ENCODE results near the gene NSUN4. TPM values are rescaled to one million over a fixed set of nuclear protein-coding genes. Genes with fewer than 3 reads are reported as not detected.

Gene NSUN4
- total RNA-seq, 1 donor = 17.4 TPM

GRCh38 chr1:46393510-46393909 is 52.9 kb downstream of the NSUN4 start:
- no peak for DNase-seq (ENCODE audit: insufficient read length, low spot score, missing footprints)
- Histone ChIP-seq H3K27ac (ENCODE audit: low read depth, low read length) (no peak overlapping the region), H4K20me1 (ENCODE audit: insufficient read depth, low read length) (no peaks in the 10 kb centered on the region), H3K36me3 (ENCODE audit: insufficient read depth, low read length) (no peaks in the 10 kb centered on the region), H3K27me3 (ENCODE audit: insufficient read depth, low read length) (peaks cover 32% of the 10 kb centered on the region), H2AFZ (ENCODE audit: low read length) (no peak overlapping the region), H3K79me2 (ENCODE audit: insufficient read depth, low read length) (no peaks in the 10 kb centered on the region), H3K4me1 (ENCODE audit: insufficient read depth, low read length) (peaks cover 3% of the 10 kb centered on the region), H3K9me3 (ENCODE audit: low read depth, low read length) (peaks cover 15% of the 10 kb centered on the region), H3K4me3 (ENCODE audit: insufficient read depth, low read length) (no peak overlapping the region), H3K4me2 (ENCODE audit: insufficient read depth, low read length) (no peak overlapping the region)
- TF ChIP-seq CTCF (IDR thresholded peaks at IDR 0.05; ENCODE audit: extremely low read depth, low read depth, low read length) = no peak

GRCh38 chr1:46394108-46394871 is 53.7 kb downstream of the NSUN4 start, which contains the start of gene FAAH:
FAAH (plus strand) TSS chr1:46394317; CDS start chr1:46394349, 32 bp downstream.
- no peak for TF ChIP-seq CTCF (IDR thresholded peaks at IDR 0.05; ENCODE audit: extremely low read depth, low read depth, low read length)
- peak within 1 kb of the TSS; percentile 41 for H2AFZ ChIP-seq (ENCODE audit: low read length)
- no peak within 1 kb of the TSS for H3K27ac ChIP-seq (ENCODE audit: low read depth, low read length)
- peaks cover 3% of the 10 kb centered on the region for H3K4me1 ChIP-seq (ENCODE audit: insufficient read depth, low read length)
- no peaks in the 10 kb centered on the region for H3K36me3 ChIP-seq (ENCODE audit: insufficient read depth, low read length)
- DNase-seq (ENCODE audit: insufficient read length, low spot score, missing footprints) = peak; percentile 95
- peak within 1 kb of the TSS; percentile 52 for H3K4me3 ChIP-seq (ENCODE audit: insufficient read depth, low read length)
- H3K4me2 ChIP-seq (ENCODE audit: insufficient read depth, low read length) = peak within 1 kb of the TSS; percentile 79
- H3K27me3 ChIP-seq (ENCODE audit: insufficient read depth, low read length) = peaks cover 32% of the 10 kb centered on the region
- no peaks in the 10 kb centered on the region for H3K79me2 ChIP-seq (ENCODE audit: insufficient read depth, low read length)
- no peaks in the 10 kb centered on the region for H4K20me1 ChIP-seq (ENCODE audit: insufficient read depth, low read length)
- H3K9me3 ChIP-seq (ENCODE audit: low read depth, low read length) = peaks cover 15% of the 10 kb centered on the region

GRCh38 chr1:46394872-46395465 is 54.4 kb downstream of the NSUN4 start:
- Histone ChIP-seq H3K4me3 (ENCODE audit: insufficient read depth, low read length) (no peak overlapping the region), H3K27me3 (ENCODE audit: insufficient read depth, low read length) (peaks cover 32% of the 10 kb centered on the region), H3K4me2 (ENCODE audit: insufficient read depth, low read length) (peak overlapping the region; percentile 79), H4K20me1 (ENCODE audit: insufficient read depth, low read length) (no peaks in the 10 kb centered on the region), H3K79me2 (ENCODE audit: insufficient read depth, low read length) (no peaks in the 10 kb centered on the region), H3K27ac (ENCODE audit: low read depth, low read length) (no peak overlapping the region), H3K36me3 (ENCODE audit: insufficient read depth, low read length) (no peaks in the 10 kb centered on the region), H3K9me3 (ENCODE audit: low read depth, low read length) (peaks cover 15% of the 10 kb centered on the region), H2AFZ (ENCODE audit: low read length) (no peak overlapping the region), H3K4me1 (ENCODE audit: insufficient read depth, low read length) (peaks cover 3% of the 10 kb centered on the region)
- DNase-seq (ENCODE audit: insufficient read length, low spot score, missing footprints) = no peak
- no peak for TF ChIP-seq CTCF (IDR thresholded peaks at IDR 0.05; ENCODE audit: extremely low read depth, low read depth, low read length)

Measured in osteoblast (primary cell).